AG09309 (cell line): ENCODE results near the gene ZFP14.
A peak's percentile ranks its signal among the peaks of the same experiment; 100 is the strongest.
"Not testable (repeated sequence)": the region's sequence is repeated elsewhere in the genome, so short reads cannot be mapped to it uniquely, and the experiment has no call there.

Source experiments
- DNase-seq: peaks from one replicate; pipeline ENCODE4 v3.0.0-alpha.2; 2010; ENCODE audit warnings: low read depth
- H3K4me3 ChIP-seq: 2 replicates; pipeline ENCODE4 v1.5.1; 2011; ENCODE audit warnings: mild to moderate bottlenecking, low read depth, low read length, moderate library complexity; ENCODE audit not compliant: control insufficient read depth
- TF ChIP-seq, protein P1 (sequence below): IDR thresholded peaks from 2 replicates; pipeline ENCODE4 v1.5.1; 2011; ENCODE audit warnings: mild to moderate bottlenecking, low read depth, low read length, inconsistent platforms; ENCODE audit not compliant: insufficient read depth, control insufficient read depth; ENCODE audit errors: missing control alignments

The ZFP14 gene

DNA sequence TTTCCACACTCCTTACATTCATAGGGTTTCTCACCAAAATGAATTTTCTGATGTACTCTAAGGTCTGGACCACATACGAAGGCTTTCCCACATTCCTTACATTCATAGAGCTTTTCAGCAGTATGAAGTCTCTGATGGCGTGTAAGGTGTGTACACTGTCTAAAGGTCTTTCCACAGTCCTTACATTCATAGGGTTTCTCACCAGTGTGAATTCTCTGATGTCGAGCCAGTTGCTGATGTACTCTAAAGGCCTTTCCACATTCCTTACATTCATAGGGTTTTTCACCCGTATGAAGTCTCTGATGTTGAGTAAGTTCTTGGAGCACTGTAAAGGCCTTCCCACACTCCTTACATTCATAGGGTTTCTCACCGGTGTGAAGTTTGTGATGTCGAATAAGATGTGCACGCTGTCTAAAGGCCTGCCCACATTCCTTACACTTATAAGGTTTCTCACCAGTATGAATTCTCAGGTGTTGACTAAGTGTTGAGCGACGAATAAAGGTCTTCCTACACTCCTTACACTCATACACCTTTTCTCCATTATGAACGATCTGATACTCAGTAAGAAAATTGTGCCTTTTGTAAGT is 38.1 kb downstream of the ZFP14 start:
- no peak overlapping the region for H3K4me3 ChIP-seq
- no peak for DNase-seq
- TF ChIP-seq, protein P1, sequence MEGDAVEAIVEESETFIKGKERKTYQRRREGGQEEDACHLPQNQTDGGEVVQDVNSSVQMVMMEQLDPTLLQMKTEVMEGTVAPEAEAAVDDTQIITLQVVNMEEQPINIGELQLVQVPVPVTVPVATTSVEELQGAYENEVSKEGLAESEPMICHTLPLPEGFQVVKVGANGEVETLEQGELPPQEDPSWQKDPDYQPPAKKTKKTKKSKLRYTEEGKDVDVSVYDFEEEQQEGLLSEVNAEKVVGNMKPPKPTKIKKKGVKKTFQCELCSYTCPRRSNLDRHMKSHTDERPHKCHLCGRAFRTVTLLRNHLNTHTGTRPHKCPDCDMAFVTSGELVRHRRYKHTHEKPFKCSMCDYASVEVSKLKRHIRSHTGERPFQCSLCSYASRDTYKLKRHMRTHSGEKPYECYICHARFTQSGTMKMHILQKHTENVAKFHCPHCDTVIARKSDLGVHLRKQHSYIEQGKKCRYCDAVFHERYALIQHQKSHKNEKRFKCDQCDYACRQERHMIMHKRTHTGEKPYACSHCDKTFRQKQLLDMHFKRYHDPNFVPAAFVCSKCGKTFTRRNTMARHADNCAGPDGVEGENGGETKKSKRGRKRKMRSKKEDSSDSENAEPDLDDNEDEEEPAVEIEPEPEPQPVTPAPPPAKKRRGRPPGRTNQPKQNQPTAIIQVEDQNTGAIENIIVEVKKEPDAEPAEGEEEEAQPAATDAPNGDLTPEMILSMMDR: no peak

DNA sequence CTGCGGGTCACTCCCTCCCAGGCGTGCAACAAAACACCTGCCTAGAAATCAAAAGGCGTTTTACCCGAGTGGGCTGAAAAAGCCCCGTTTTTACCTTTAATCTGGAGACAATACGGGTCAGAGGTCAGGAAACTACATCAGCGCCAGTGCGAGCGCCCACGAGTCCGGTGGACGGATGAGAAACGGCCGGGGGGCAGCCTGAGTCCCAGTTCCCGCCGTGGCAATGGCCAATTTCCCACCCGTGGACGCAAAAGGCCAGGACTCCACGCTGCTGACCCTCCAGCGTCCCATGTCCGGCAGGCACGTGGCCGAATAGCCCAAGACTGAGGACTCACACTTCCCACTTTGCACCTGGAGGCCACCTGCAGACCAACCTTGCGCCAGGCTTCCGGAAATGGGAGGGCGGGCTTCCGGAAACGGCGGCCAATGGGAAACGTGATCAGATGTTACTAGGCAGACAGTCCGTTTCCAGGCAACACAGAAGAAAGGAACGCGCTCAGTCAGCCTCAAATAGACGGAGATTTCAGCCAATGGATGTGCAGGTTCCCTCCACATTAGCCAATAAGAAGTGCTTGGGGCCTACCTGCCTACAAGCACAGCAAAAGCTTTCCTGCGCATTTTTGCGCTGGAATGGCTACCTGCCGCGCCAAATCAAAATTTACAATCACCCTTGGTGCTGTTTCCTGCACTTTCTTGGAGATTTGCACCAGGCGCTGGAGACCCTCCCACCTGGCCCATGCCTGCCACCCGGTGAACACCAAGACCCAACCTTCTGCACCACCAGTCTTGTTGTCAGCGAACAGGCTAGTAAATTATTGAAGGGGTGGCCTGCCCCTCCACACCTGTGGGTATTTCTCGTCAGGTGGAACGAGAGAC is 47.4 kb downstream of the ZFP14 start:
- peak; percentile 83 for DNase-seq
- peak overlapping the region; percentile 100 for H3K4me3 ChIP-seq
- TF ChIP-seq, protein P1: peak; percentile 3

DNA sequence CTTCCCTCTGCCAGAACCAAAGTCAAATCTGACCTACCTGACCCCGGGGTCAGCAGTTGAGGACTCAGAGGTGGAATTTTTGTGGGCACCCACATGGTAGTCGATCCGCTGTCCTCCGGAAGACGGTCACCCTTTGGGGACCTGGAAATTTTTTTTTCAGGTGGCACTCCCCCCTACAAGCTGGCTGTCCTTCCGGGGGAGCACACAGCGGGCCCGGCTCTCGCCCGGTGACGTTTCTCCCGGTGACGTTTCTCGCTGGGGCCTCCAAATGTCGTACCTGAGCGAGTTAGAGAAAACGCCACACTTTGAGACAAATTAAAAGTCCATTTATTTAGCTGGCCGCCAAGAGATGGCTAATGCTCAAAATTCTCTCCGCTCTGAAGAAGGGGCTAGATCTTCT is 48.8 kb downstream of the ZFP14 start:
- no peak overlapping the region for H3K4me3 ChIP-seq
- TF ChIP-seq, protein P1: no peak
- DNase-seq: no peak

DNA sequence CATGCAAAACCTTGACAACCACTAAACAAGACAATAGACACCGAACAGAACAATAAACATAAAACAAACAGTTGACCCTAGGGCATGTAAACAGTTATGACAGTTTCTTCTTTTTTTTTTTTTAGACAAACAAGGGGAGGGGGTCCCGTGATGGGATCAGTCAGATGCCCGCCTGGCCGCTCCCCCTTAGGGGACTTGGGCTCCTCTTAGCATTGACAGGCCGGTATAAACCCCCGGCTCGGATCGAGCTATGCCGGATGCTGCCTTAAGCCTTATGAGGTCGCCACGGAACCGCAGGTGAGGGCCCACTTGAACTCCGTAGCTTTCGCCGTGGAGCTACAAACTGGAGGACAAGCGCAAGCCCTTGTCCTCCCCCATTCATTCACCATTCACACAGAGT is 49.5 kb downstream of the ZFP14 start:
- not testable (repeated sequence) for H3K4me3 ChIP-seq, DNase-seq

DNA sequence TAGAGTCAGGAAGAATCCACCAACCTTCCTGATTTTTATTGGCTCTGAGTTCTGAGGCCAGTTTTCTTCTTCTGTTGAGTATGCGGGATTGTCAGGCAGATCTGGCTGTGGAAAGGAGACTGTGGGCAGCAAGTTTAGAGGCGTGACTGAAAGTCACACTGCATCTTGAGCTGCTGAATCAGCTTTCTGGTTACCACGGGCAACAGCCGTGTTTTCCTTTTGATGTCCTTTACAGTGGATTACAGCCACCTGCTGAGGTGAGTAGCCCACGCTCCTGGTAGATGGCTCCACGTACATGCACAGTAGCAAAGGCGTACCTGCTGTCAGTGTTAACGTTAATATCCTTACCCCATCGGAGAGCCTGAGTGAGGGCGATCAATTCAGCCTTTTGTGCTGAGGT is 52.4 kb downstream of the ZFP14 start:
- not testable (repeated sequence) for DNase-seq, H3K4me3 ChIP-seq

DNA sequence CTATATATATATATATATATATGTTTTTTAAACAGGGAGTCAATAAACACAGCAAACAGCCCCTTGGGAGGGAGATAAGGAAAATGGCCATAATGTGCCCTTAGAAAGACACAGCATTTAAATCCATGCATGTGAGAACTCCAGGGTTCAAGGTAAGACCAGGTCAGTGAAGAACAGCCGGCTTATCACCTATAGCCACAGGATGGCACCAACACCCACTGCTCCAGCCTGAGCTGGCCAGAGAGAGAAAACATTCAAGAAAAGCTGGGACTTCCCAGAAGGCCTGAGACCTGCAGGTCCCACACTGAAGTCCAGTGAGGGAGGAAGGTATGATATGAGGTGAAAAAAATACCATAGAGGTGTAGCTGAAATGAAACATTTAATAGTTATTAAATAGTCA is 63.8 kb downstream of the ZFP14 start:
- H3K4me3 ChIP-seq, DNase-seq: not testable (repeated sequence)

DNA sequence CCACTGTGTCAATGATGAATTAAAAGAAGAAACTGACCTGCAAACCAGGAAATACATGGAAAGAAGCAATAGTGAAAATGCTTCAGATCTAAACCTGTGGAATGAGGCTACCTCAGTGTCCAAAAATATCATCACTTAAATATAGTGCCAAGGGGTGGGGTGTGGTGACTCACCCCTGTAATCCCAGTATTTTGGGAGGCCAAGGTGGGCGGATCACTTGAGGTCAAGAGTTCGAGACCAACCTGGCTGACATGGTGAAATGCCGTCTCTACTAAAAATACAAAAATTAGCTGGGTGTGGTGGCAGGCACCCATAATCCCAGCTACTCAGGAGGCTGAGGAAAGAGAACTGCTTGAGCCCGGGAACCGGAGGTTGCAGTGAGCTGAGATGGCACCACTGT is 64.9 kb downstream of the ZFP14 start:
- H3K4me3 ChIP-seq: not testable (repeated sequence)

DNA sequence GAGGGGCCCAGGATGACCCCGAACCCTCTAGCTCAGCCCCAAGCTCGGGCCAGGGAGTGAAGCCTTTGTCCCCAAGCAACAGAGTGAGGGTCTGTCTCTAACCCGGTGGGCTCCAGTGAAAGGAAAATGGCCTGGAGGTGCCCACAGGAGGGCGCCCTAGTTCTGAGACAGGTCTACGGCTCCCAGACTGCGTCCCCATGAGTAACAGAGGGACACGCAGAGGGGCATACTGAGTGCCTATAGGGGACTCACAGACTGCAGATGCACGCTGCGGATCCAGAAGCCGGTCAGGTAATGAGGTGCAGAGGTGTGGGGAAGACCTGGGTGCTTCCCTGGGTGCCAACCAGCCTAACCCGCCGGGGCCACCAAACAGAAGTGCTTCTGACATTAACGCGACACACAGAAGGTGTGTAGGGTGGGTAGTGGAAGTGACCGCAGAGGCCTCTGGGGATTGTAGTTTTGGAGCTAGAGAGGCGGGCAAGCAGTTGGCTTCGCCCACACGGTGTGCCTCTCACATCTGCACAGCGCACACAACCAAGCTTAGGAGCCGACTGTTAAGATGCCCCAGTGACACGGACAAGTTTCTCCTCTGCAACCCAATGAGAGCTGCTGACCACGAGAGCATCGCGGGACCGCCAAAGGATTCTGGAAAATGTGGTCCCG is 67.8 kb downstream of the ZFP14 start:
- H3K4me3 ChIP-seq, DNase-seq: not testable (repeated sequence)

More for the DNA sequence above, 64.9 kb downstream of the ZFP14 start:
- DNase-seq: not testable (repeated sequence)

DNA sequence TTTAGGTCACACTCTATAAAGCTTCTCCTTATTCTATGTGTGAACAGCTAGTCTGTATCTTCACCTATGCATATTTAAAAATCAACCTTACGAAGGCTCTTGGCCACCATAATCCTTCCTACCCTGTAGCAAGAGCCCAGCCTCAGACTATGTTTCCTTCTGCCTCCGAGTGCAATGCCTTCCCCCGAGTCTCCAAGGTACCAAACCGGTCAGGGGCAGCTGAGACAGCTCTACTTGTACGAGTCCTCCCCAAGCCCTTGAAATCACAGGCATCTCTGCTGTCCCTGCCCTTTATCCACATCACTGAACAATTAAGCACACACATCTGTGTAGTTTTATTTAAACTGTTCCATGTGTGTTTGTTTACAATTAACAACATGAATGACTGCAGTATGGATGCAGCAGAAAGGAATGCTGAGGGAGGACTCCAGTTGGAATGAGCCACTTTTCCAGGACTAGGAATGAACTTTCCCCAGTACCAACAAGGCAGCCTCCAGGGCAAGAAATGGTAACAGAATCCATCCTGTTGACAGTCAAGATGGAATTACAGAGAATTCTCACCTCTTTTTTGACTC is 68.5 kb downstream of the ZFP14 start:
- DNase-seq, H3K4me3 ChIP-seq: not testable (repeated sequence)

DNA sequence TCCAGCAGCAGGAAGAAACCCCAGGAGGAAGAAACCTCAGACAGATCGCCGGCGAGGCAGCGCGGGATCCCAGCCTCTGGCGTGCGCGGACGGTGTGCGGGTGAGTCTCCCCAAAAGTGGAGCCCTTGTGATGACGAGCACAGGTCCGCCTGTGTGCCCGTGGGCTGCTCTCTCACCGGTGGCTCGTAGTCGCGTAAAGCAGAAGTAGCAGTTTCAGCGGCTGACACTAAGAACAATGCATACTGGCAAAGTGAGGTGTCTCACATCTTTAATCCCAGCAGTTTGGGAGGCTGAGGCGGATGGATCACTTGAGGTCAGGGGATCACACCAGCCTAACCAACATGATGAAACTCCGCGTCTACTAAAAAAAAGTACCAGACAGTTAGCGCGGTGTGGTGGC is 69.2 kb downstream of the ZFP14 start:
- DNase-seq, H3K4me3 ChIP-seq: not testable (repeated sequence)

DNA sequence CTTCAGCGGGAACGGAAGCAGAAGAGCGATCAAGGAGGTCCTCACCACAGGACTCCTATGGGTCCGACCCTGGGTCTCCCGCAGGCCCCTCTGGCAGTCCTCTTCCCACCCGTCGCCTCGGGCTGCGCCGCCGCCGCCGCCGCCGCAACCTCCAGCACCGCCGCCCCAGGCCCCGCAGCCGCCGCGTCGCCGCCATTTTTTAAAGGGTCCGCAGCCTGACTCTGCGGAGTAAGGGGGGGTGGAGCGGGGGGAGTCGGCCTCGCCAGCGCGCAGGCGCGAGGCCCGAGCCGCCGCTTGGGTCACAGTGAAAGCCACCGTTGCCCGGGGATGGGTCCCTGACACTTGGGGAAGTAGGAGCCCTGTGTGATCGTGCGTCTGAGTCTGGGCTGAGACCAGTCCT is 69.7 kb downstream of the ZFP14 start:
- not testable (repeated sequence) for DNase-seq

DNA sequence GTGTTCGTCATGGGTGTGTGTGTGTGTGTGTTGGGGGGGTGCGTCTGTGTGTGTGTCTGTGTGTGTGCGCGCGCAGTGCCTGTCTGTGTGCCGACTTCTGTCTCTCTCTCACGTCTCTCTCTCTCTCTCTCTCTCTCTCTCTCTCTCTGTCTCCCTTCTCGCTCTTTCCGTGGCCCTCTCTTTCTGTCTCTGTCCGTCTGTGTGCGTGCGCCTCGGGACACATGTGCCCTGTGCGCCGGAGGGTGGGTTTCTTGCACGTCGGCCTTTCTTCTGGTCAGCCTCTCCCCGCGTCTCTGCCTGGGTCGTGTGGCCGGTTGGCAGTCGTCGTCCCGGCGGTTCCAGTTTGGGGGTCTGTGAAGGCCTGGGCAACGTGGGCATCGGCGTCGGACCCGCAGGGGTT is 86.7 kb downstream of the ZFP14 start:
- DNase-seq, H3K4me3 ChIP-seq: not testable (repeated sequence)

More for the DNA sequence above, 69.7 kb downstream of the ZFP14 start:
- not testable (repeated sequence) for H3K4me3 ChIP-seq
